A549 (cell line): Measurements from ENCODE around the gene ZNF672. TPM values are rescaled to one million over a fixed set of nuclear protein-coding genes. Genes with fewer than 3 reads are reported as not detected.
A peak's percentile ranks its signal among the peaks of the same experiment; 100 is the strongest.

ENCODE experiments used
- ATAC-seq, 2 experiments: fragments of 200-7000 bp in 1 of 2; fragments of >200 bp in 1 of 2; cut with Nextera tagmentation in 1 of 2; cut with Tn5 transposase in 1 of 2; 3 replicates each; pipeline versions ENCODE4 v1.8.0 to v1.9.1; 2018 to 2020; ENCODE audit warnings: mild to moderate bottlenecking in 1 of 2, moderate library complexity in 1 of 2
- CTCF ChIA-PET: fragments of 300-600 bp; sonication (Branson Sonifier 250); formaldehyde crosslinking; extraction: SDS; loops from one replicate; lab custom pipeline; 2021; ENCODE audit warnings: antibody characterized with exemption, inconsistent platforms; lab: Yijun Ruan, JAX
- POLR2A ChIA-PET: fragments of 350-600 bp; formaldehyde crosslinking; extraction: SDS; loops from one replicate; lab custom pipeline; 2021; ENCODE audit warnings: antibody characterized with exemption, inconsistent platforms; lab: Yijun Ruan, JAX
- DNase-seq, 2 experiments: peaks; one replicate each; pipeline versions ENCODE4 v3.0.0 to v3.0.0-alpha.2; 2011 to 2016; ENCODE audit warnings: low read depth in 1 of 2, low spot score in 1 of 2
- FAIRE-seq: peaks from 2 replicates; lab custom pipeline; 2011; peaks lifted over from hg19 to GRCh38; lab: Jason Lieb, UNC
- H3K27ac ChIP-seq, 2 experiments: fragments of >200 bp; sonication (Bioruptor Twin); formaldehyde crosslinking; 3 replicates each; pipeline ENCODE4 v1.5.1; 2016 to 2017
- H3K4me1 ChIP-seq: fragments of >200 bp; sonication (Bioruptor Twin); formaldehyde crosslinking; 3 replicates; pipeline ENCODE4 v1.6.1; 2016
- H3K4me2 ChIP-seq: fragments of >200 bp; sonication (Bioruptor Twin); formaldehyde crosslinking; 3 replicates; pipeline ENCODE4 v1.6.1; 2016
- H3K4me3 ChIP-seq: fragments of >200 bp; sonication (Bioruptor Twin); formaldehyde crosslinking; 3 replicates; pipeline ENCODE4 v1.5.1; 2016
- H3K9me3 ChIP-seq: fragments of >200 bp; sonication (Bioruptor Twin); formaldehyde crosslinking; 3 replicates; pipeline ENCODE4 v1.6.1; 2016
- CBX8 ChIP-seq: fragments of 200-600 bp; sonication (generic); IDR thresholded peaks from 2 replicates; pipeline ENCODE4 v1.6.1; 2016
- CEBPB ChIP-seq, 2 experiments: fragments of >200 bp in 1 of 2; sonication (Bioruptor Twin) in 1 of 2; formaldehyde crosslinking in 1 of 2; IDR thresholded peaks; 2 replicates each; pipeline ENCODE4 v1.6.1; 2012 to 2016
- CHD4 ChIP-seq: fragments of 200-600 bp; sonication (generic); IDR thresholded peaks from 2 replicates; pipeline ENCODE4 v1.6.1; 2016; ENCODE audit warnings: antibody characterized with exemption, mild to moderate bottlenecking, borderline replicate concordance
- CTCF ChIP-seq: fragments of >200 bp; sonication (Bioruptor Twin); formaldehyde crosslinking; IDR thresholded peaks from 3 replicates; pipeline ENCODE4 v1.5.1; 2016
- EHF ChIP-seq: fragments of 250-450 bp; sonication (Bioruptor Pico); IDR thresholded peaks from 2 replicates; pipeline ENCODE4 v1.5.0; 2020; ENCODE audit warnings: mild to moderate bottlenecking
- EHMT2 ChIP-seq: fragments of 200-600 bp; sonication (generic); IDR thresholded peaks from 2 replicates; pipeline ENCODE4 v1.6.1; 2016; ENCODE audit warnings: antibody characterized with exemption, low read depth, mild to moderate bottlenecking, moderate library complexity
- ELK1 ChIP-seq: fragments of 150-350 bp; IDR thresholded peaks from 2 replicates; pipeline ENCODE4 v1.6.1; 2014; ENCODE audit warnings: low read depth, mild to moderate bottlenecking, low read length
- EP300 ChIP-seq, 2 experiments: fragments of >200 bp; sonication (Bioruptor Twin); formaldehyde crosslinking; IDR thresholded peaks; 2 replicates in 1 of 2; 3 replicates in 1 of 2; pipeline ENCODE4 v1.6.1; 2016 to 2017
- FOSB ChIP-seq: fragments of 250-450 bp; sonication (Bioruptor Pico); IDR thresholded peaks from 2 replicates; pipeline ENCODE4 v1.5.0; 2020; ENCODE audit warnings: mild to moderate bottlenecking, moderate library complexity
- FOSL2 ChIP-seq, 2 experiments: fragments of 450-650 bp in 1 of 2; fragments of >200 bp in 1 of 2; sonication (Bioruptor Twin) in 1 of 2; formaldehyde crosslinking; IDR thresholded peaks; 2 replicates each; pipeline versions ENCODE4 v1.5.0 to v1.6.1; 2016 to 2020; ENCODE audit warnings: mild to moderate bottlenecking in 1 of 2, moderate library complexity in 1 of 2
- FOXS1 ChIP-seq: fragments of 250-450 bp; sonication (Bioruptor Pico); IDR thresholded peaks from 2 replicates; pipeline ENCODE4 v1.5.0; 2020; ENCODE audit warnings: mild to moderate bottlenecking, moderate library complexity
- GATA3 ChIP-seq: IDR thresholded peaks from 2 replicates; pipeline ENCODE4 v1.6.1; 2012; ENCODE audit warnings: borderline replicate concordance
- HES2 ChIP-seq: fragments of >200 bp; sonication (Bioruptor Twin); formaldehyde crosslinking; IDR thresholded peaks from 2 replicates; pipeline ENCODE4 v1.6.1; 2016
- HOXA7 ChIP-seq: fragments of 250-450 bp; sonication (Bioruptor Pico); IDR thresholded peaks from 2 replicates; pipeline ENCODE4 v1.5.0; 2020; ENCODE audit warnings: mild to moderate bottlenecking, moderate library complexity
- HOXB13 ChIP-seq: fragments of 250-450 bp; sonication (Bioruptor Pico); IDR thresholded peaks from 2 replicates; pipeline ENCODE4 v1.5.0; 2020; ENCODE audit warnings: low read depth, mild to moderate bottlenecking, moderate library complexity
- JUN ChIP-seq, 2 experiments: fragments of >200 bp; sonication (Bioruptor Twin); formaldehyde crosslinking; IDR thresholded peaks; 2 replicates in 1 of 2; 3 replicates in 1 of 2; pipeline ENCODE4 v1.6.1; 2016 to 2017
- KDM5A ChIP-seq: fragments of 200-600 bp; sonication (generic); IDR thresholded peaks from 2 replicates; pipeline ENCODE4 v1.6.1; 2016; ENCODE audit warnings: antibody characterized with exemption, mild to moderate bottlenecking
- MAX ChIP-seq: IDR thresholded peaks from 2 replicates; pipeline ENCODE4 v1.6.1; 2012
- MAZ ChIP-seq: fragments of 150-350 bp; IDR thresholded peaks from 2 replicates; pipeline ENCODE4 v1.6.1; 2014; ENCODE audit warnings: antibody characterized with exemption, low read depth, low read length, borderline replicate concordance
- MYC ChIP-seq: IDR thresholded peaks from 2 replicates; pipeline ENCODE4 v1.6.1; 2012; ENCODE audit warnings: mild to moderate bottlenecking, inconsistent platforms, low read length, improper control_type of control experiment, borderline replicate concordance
- NPAS2 ChIP-seq: fragments of 250-450 bp; sonication (Bioruptor Pico); IDR thresholded peaks from 2 replicates; pipeline ENCODE4 v1.8.0; 2022; ENCODE audit warnings: mild to moderate bottlenecking, moderate library complexity, borderline replicate concordance
- PHF8 ChIP-seq: fragments of 200-600 bp; sonication (generic); IDR thresholded peaks from 2 replicates; pipeline ENCODE4 v1.6.1; 2016; ENCODE audit warnings: low read depth, mild to moderate bottlenecking, antibody characterized with exemption, moderate library complexity, borderline replicate concordance
- POLR2A ChIP-seq: IDR thresholded peaks from 2 replicates; pipeline ENCODE4 v1.6.1; 2012; ENCODE audit warnings: mild to moderate bottlenecking, low read length
- POLR2AphosphoS2 ChIP-seq: conservative IDR thresholded peaks from 2 replicates; pipeline ENCODE4 v1.6.1; 2012; ENCODE audit warnings: low read length, improper control_type of control experiment, inconsistent platforms
- RAD21 ChIP-seq, 2 experiments: fragments of >200 bp in 1 of 2; sonication (Bioruptor Twin) in 1 of 2; formaldehyde crosslinking in 1 of 2; IDR thresholded peaks in 1 of 2; conservative IDR thresholded peaks in 1 of 2; 2 replicates in 1 of 2; 3 replicates in 1 of 2; pipeline ENCODE4 v1.6.1; 2012 to 2018; ENCODE audit warnings: inconsistent platforms in 1 of 2
- RCOR1 ChIP-seq: fragments of 150-350 bp; IDR thresholded peaks from 2 replicates; pipeline ENCODE4 v1.6.1; 2014; ENCODE audit warnings: antibody characterized with exemption, low read length, low read depth
- SREBF2 ChIP-seq: fragments of 450-650 bp; IDR thresholded peaks from 2 replicates; pipeline ENCODE4 v1.6.1; 2014; ENCODE audit warnings: mild to moderate bottlenecking, moderate library complexity
- TFCP2L1 ChIP-seq: fragments of 250-450 bp; sonication (Bioruptor Pico); IDR thresholded peaks from 2 replicates; pipeline ENCODE4 v1.5.0; 2021; ENCODE audit warnings: mild to moderate bottlenecking
- TP53 ChIP-seq: fragments of 250-450 bp; sonication (Bioruptor Pico); IDR thresholded peaks from 2 replicates; pipeline ENCODE4 v1.5.0; 2021; ENCODE audit warnings: mild to moderate bottlenecking, moderate library complexity
- USF2 ChIP-seq: fragments of 450-650 bp; IDR thresholded peaks from 2 replicates; pipeline ENCODE4 v1.6.1; 2014; ENCODE audit warnings: antibody characterized with exemption
- ZC3H11A ChIP-seq: fragments of 450-650 bp; IDR thresholded peaks from 2 replicates; pipeline ENCODE4 v1.6.1; 2014; ENCODE audit warnings: antibody characterized with exemption, mild to moderate bottlenecking
- ZNF302 ChIP-seq: fragments of 250-450 bp; sonication (Bioruptor Pico); IDR thresholded peaks from 2 replicates; pipeline ENCODE4 v1.9.0; 2021; ENCODE audit warnings: inconsistent platforms, mild to moderate bottlenecking, moderate library complexity
- WGBS: methylation state at CpG from one replicate; pipeline ENCODE4 v1.1.6; 2017; ENCODE audit errors: missing lambda C conversion rate; 5-methylcytosine and 5-hydroxymethylcytosine counted together
- polyA plus RNA-seq, 4 experiments: library from polyadenylated mRNA; depleted of rRNA in 3 of 4; stranded (reverse); fragments of >200 nt; fragmentation: RNase III in 1 of 4; extraction: RNeasy Plus Mini Kit Qiagen cat#74134 plus additional on column Dnase treatment in 1 of 4; gene quantifications; 2 replicates in 3 of 4; 3 replicates in 1 of 4; pipeline ENCODE4 v1.2.3, GENCODE V29; 2011 to 2017

ZNF672 gene
- polyA plus RNA-seq, 2 of the 4 experiments (the other 2 are of a cell fraction) = 18.9 to 20.6 TPM

GRCh38 chr1:248857749-248858095 is 19.7 kb downstream of the ZNF672 start:
- TF ChIP-seq FOSB (CRISPR knock-in tag) = no peak
- TF ChIP-seq ZC3H11A = no peak
- no peak for TF ChIP-seq TFCP2L1
- no peak for TF ChIP-seq RAD21 (conservative IDR thresholded peaks at IDR 0.05 in 1 of 2, IDR thresholded peaks at IDR 0.05 in 1 of 2)
- TF ChIP-seq EHMT2 = no peak
- no peak for TF ChIP-seq MAZ
- TF ChIP-seq CEBPB (IDR thresholded peaks at IDR 0.05) = no peak
- Histone ChIP-seq H3K4me3 (peak overlapping the region; percentile 77), H3K27ac (peak overlapping the region; percentile 96 to 99), H3K4me2 (peak overlapping the region; percentile 99), H3K4me1 (peaks cover 20% of the 10 kb centered on the region; the same call in 2 of the 3 replicates), H3K9me3 (no peaks in the 10 kb centered on the region)
- DNase-seq (no peak), ATAC-seq (peak in 1 of 2 experiments; percentile 6; a peak in 3 of 6 replicates), FAIRE-seq (no peak)
- CTCF ChIA-PET = interaction anchor here (0.7 to 3.4 kb wide), 12 partner anchors 8 to 68 kb away, joined by 3 to 46 read pairs (median 8); partner anchors contain the start of genes SH3BP5L and ZNF672
- POLR2A ChIA-PET = interaction anchor here (1.5 to 3.0 kb wide), 4 partner anchors 15 to 32 kb away, joined by 4 to 53 read pairs (median 22); partner anchors contain the start of genes SH3BP5L and ZNF672
- WGBS = 25% methylated on average over 4 of the region's 4 CpGs

GRCh38 chr1:248858096-248858890 is 20.3 kb downstream of the ZNF672 start:
- 0% methylated on average over 20 of the region's 45 CpGs for WGBS
- no peaks in the 10 kb centered on the region for H3K9me3 ChIP-seq
- POLR2A ChIA-PET = interaction anchor here (0.6 to 3.0 kb wide), 9 partner anchors 11 to 1975 kb away, joined by 3 to 53 read pairs (median 5); partner anchors contain the start of genes PGBD2, SH3BP5L and ZNF672
- peak; percentile 59 to 76 for DNase-seq
- CTCF ChIA-PET = interaction anchor here (0.7 to 3.4 kb wide), 14 partner anchors 8 to 68 kb away, joined by 3 to 46 read pairs (median 7); partner anchors contain the start of genes SH3BP5L and ZNF672
- peaks cover 20% of the 10 kb centered on the region; the same call in 2 of the 3 replicates for H3K4me1 ChIP-seq
- no peak for FAIRE-seq
- ATAC-seq = peak; percentile 74 to 77
- peak overlapping the region; percentile 96 to 99 for H3K27ac ChIP-seq
- peak overlapping the region; percentile 99 for H3K4me2 ChIP-seq
- H3K4me3 ChIP-seq = peak overlapping the region; percentile 77
- TF ChIP-seq HOXB13 = 0 out of 2 replicates have a peak, but pooled peaks have one; percentile 30
- no peak for TF ChIP-seq POLR2AphosphoS2
- TF ChIP-seq CEBPB (IDR thresholded peaks at IDR 0.05) = no peak
- TF ChIP-seq CHD4 = no peak
- peak; percentile 51; the same call in 1 of the 2 replicates for TF ChIP-seq PHF8
- peak; percentile 84 for TF ChIP-seq MAX
- no peak for TF ChIP-seq ZC3H11A
- TF ChIP-seq HES2 = no peak
- no peak for TF ChIP-seq FOXS1
- no peak for TF ChIP-seq SREBF2
- peak; percentile 64; the same call in 1 of the 2 replicates for TF ChIP-seq MYC
- TF ChIP-seq USF2 = no peak
- peak; percentile 65 for TF ChIP-seq CTCF
- peak; percentile 44 for TF ChIP-seq POLR2A
- no peak for TF ChIP-seq GATA3
- TF ChIP-seq NPAS2 = no peak
- TF ChIP-seq HOXA7 (CRISPR knock-in tag) = no peak
- TF ChIP-seq RCOR1 = no peak
- TF ChIP-seq FOSL2 (IDR thresholded peaks at IDR 0.05) = no peak
- no peak for TF ChIP-seq FOSL2 (CRISPR knock-in tag; IDR thresholded peaks at IDR 0.05)
- TF ChIP-seq TP53 (CRISPR knock-in tag) = no peak; the same call in 1 of the 2 replicates
- TF ChIP-seq EHF (CRISPR knock-in tag) = no peak
- TF ChIP-seq KDM5A = no peak
- no peak for TF ChIP-seq MAZ
- no peak for TF ChIP-seq ZNF302 (CRISPR knock-in tag)
- no peak for TF ChIP-seq ELK1
- no peak for TF ChIP-seq EP300 (IDR thresholded peaks at IDR 0.05)
- no peak; a peak in 1 of 5 replicates for TF ChIP-seq JUN (IDR thresholded peaks at IDR 0.05)
- no peak for TF ChIP-seq CBX8
- TF ChIP-seq EHMT2 = no peak
- TF ChIP-seq RAD21 (conservative IDR thresholded peaks at IDR 0.05 in 1 of 2, IDR thresholded peaks at IDR 0.05 in 1 of 2) = no peak
